HG03064 (cell line): ENCODE measurements around the gene GAL.

Experiments used
- ATAC-seq: cut with Tn5 transposase; IDR thresholded peaks from one replicate; pipeline ENCODE4 v1.9.1; 2021; ENCODE audit warnings: low read depth; ENCODE audit not compliant: unreplicated experiment

Gene GAL

GRCh38 chr11:68698993-68699392, 14.6 kb downstream of the GAL start:
- no peak for ATAC-seq

- no peak for ATAC-seq
Measured at GRCh38 chr11:68704887-68705286, 20.5 kb downstream of the GAL start.

DNA sequence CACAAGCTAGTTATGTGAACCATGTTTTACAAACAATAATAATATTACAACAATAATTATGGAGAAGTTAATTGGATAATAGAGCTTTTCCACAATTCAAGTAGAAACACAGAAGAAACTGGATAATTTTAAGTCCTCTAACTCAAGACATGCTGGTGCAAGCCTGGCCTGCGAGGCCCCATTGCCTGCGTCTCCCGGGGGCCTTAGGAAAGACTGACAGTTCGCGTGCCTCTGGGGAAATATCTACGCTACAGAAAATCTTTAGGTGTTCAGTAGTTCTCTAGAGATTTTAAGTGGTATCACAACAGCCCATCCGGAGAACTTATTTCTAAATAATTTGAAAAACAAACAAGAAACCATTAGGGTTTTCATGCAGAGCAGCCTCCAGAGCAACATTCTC, 23.2 kb downstream of the GAL start:
- ATAC-seq = no peak

- ATAC-seq = no peak
Measured at GRCh38 chr11:68709062-68709461, 24.7 kb downstream of the GAL start.

GRCh38 chr11:68710409-68710808, 26.1 kb downstream of the GAL start:
- no peak for ATAC-seq

DNA sequence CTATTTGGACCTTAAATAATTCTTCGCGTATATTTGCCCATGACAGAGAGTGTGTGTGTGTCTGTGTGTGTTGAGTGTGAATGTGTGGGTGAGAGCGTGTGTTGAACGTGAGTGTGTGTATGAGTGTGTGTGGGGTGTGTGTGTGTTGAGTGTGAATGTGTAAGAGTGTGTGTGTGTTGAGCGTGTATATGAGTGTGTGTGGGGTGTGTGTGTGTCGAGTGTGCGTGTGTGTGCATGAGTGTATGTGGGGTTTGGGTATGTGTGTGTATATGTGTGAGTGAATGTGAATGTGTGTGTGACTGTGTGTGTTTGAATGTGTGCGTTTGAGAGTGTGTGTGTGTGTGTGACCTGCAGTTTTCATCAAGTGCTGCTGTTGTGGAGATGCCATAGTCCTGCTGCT, 26.8 kb downstream of the GAL start:
- ATAC-seq = no peak

DNA sequence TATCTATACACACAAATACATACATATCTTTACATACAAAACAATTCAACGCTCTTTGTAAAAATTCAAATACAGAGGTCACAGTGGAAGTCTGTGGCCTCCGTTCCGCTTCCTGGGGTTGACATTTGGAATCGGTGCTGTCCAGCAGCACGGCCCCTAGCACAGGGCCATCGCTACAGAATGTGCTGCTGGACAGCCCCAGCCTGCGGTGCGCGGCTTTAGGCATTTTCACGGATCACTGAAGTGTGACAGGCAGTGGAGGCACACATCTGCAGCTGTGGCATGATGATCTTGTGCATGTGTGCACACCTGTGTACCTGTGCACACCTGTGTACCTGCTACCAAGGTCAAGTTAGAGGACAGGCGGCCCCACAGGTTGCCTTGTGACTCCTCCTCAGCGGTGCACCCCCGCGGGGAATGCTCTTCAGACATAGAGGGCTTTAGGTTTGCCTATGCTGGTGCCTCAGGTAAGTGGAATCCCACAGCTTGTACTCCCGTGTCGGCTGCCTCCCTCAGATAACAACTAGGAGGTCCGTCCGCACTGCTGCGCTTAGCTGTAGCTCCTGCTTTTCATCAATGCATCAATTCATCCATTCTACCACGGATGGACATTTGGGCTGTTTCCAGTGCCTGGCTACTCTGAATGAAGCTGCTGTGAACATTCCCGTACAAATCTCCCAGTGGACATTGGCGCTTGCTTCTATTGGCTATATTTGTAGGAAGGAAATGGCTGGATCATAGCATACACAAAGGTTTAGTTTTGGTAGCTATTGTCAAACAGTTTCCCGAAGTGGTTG, 29.9 kb downstream of the GAL start:
- ATAC-seq = no peak

GRCh38 chr11:68715456-68716122, 31.2 kb downstream of the GAL start:
- no peak for ATAC-seq

- ATAC-seq = no peak
Measured at GRCh38 chr11:68721075-68721474, 36.7 kb downstream of the GAL start.

DNA sequence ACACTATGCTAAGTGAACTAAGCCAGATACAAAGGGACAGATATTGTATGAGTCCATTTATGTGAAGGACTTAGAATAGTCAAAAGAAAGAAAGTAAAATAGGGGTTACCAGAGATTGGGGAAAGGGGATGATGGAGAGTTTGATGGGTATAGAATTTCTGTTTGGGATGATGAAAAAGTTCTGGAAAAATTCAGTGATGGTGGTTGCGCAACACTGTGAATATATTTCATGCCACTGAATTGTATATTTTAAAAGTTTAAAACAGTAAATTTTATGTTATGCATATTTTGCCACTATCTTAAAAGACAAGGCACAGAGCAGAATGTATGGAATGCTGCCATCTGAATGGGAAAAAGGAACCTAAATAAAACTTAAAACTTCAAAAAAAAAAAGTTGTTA, 37.8 kb downstream of the GAL start:
- ATAC-seq = no peak

DNA sequence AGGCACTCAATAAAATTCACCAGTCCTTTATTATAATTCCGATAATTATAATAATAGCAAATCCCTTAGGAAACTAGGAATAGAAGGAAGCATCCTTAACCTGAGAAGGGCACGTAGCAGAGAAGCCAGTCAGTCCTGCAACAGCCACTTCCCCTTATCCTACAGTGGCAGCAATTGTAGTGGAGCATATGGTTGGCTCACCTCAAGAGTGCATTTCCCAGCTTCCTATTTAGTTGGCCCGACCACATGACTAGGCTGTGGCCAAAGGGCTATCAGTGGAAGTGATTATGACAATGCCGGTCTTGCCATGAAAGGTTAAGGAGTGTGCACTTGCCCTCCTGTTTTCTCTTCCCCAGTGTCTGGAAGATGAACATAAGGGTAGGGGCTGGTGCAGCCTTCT, 39.9 kb downstream of the GAL start:
- ATAC-seq = no peak

DNA sequence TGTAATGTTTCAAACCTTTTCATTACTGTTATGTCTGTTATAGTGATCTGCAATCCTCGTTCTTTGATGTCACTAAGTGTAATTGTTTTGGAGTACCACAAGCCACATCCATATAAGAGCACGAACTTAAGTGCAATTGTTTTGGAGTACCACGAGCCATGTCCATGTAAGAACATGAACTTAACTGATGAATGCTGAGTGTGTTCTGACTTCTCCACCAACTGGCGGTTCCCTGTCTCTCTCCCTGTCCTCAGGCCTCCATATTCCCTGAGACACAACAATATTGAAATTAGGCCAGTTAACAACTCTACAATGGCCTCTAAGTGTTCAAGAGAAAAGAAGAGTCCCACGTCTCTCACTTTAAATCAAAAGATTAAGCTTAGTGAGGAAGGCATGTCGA, 43.4 kb downstream of the GAL start:
- no peak for ATAC-seq

DNA sequence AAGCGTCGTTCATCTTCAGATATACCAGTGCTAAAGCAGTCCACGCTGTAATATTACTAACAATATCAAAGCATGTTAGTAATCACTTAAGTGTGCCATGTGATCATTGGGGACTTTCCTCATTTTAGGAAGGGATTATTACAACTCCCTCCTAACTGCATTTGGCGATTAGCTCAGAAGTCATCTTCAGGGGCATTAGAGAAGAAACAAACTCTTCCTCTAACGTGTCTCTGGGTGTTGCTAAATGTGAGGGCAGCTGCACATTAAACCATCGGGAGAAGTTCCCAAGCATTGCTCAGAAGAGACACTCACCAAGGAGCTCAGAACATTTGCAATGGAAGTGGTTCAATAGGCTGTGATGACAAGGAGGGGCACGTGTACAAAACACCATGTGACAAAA, 49.8 kb downstream of the GAL start:
- ATAC-seq = no peak

DNA sequence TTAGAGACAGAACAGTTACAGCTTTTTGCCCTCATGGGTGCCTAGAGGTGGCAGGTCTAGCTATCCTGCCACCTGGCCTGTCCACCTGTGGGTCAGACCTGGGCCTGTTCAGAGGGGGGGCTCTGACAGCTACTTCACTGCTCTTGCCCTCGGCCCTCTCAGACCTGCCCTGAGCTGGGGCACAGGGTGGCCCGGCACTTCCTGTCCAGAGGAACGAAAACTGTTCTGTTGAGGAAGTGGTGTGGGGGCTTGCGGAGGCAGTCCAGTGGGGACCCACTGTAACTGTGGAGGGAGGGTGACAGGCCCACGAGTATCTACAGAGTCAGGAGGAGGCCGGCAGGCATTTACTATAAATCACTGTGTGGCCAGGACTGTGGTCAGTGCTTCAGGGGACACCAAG, 50.8 kb downstream of the GAL start:
- no peak for ATAC-seq

DNA sequence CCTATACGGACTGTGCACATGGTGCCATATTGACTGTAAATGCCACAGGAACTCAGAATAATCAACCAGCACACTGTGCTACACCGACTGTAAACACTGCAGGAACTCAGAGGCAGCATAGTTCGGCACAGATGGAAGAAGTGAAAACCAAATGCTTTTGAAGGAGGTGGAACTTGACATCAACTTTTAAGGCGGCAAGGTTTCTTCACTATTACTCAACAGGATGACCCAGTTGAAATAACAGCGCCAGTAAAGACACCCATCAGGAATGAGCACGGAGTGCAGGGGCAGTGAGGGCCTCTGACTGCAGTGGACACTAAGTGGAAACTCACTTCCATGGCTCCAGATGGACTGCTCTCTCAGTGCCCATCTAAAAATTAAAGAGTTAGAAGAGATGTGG, 51.3 kb downstream of the GAL start:
- no peak for ATAC-seq
